Neural progenitor cell (in vitro differentiated cells): Measurements from ENCODE around the gene DNM2. TPM values are rescaled to one million over a fixed set of nuclear protein-coding genes. Genes with fewer than 3 reads are reported as not detected.

Experiments
- DNase-seq: peaks from one replicate; pipeline ENCODE4 v3.0.0-alpha.2; 2016; ENCODE audit warnings: low spot score
- H2AFZ ChIP-seq: fragments of 200-600 bp; sonication (generic); replicated peaks from 2 replicates; pipeline ENCODE4 v1.6.1; 2016; ENCODE audit warnings: antibody characterized with exemption
- H3F3A ChIP-seq: fragments of 200-600 bp; sonication (generic); 2 replicates; pipeline ENCODE4 v1.6.1; 2016; ENCODE audit warnings: antibody characterized with exemption, low read depth
- H3K27ac ChIP-seq: fragments of 200-600 bp; sonication (generic); 2 replicates; pipeline ENCODE4 v1.5.1; 2016; ENCODE audit warnings: mild to moderate bottlenecking
- H3K27me3 ChIP-seq: fragments of 200-600 bp; sonication (generic); 2 replicates; pipeline ENCODE4 v1.6.1; 2016; ENCODE audit warnings: mild to moderate bottlenecking, moderate library complexity
- H3K36me3 ChIP-seq: fragments of 200-600 bp; sonication (generic); 2 replicates; pipeline ENCODE4 v1.5.1; 2016
- H3K4me1 ChIP-seq: fragments of 200-600 bp; sonication (generic); 2 replicates; pipeline ENCODE4 v1.6.1; 2016; ENCODE audit warnings: mixed run types
- H3K4me2 ChIP-seq: fragments of 200-600 bp; sonication (generic); 2 replicates; pipeline ENCODE4 v1.6.1; 2016
- H3K4me3 ChIP-seq: fragments of 200-600 bp; sonication (generic); 2 replicates; pipeline ENCODE4 v1.5.1; 2016
- H3K79me2 ChIP-seq: fragments of 200-600 bp; sonication (generic); 2 replicates; pipeline ENCODE4 v1.6.1; 2016; ENCODE audit warnings: low read depth
- H3K9ac ChIP-seq: fragments of 200-600 bp; sonication (generic); 2 replicates; pipeline ENCODE4 v1.6.1; 2016
- H3K9me3 ChIP-seq: fragments of 200-600 bp; sonication (generic); 2 replicates; pipeline ENCODE4 v1.5.1; 2016; ENCODE audit warnings: low read depth
- H4K20me1 ChIP-seq: fragments of 200-600 bp; sonication (generic); 2 replicates; pipeline ENCODE4 v1.6.1; 2016; ENCODE audit warnings: low read depth
- H3K27ac Mint-ChIP-seq: 3 replicates; pipeline ENCODE4 v1.8.0; 2021; ENCODE audit warnings: mixed read lengths
- H3K27me3 Mint-ChIP-seq: 2 replicates; pipeline ENCODE4 v1.8.0; 2022; ENCODE audit warnings: low read depth, mild to moderate bottlenecking, inconsistent platforms, moderate library complexity, mixed read lengths; ENCODE audit not compliant: insufficient read depth
- H3K36me3 Mint-ChIP-seq: 3 replicates; pipeline ENCODE4 v1.8.0; 2021; ENCODE audit warnings: mixed read lengths
- H3K4me1 Mint-ChIP-seq: 3 replicates; pipeline ENCODE4 v1.8.0; 2021; ENCODE audit warnings: mixed read lengths
- H3K4me3 Mint-ChIP-seq: 3 replicates; pipeline ENCODE4 v1.8.0; 2021; ENCODE audit warnings: mild to moderate bottlenecking, moderate library complexity, mixed read lengths
- H3K9me3 Mint-ChIP-seq: 3 replicates; pipeline ENCODE4 v1.8.0; 2020; ENCODE audit warnings: mixed read lengths
- EZH2 ChIP-seq: fragments of 200-600 bp; sonication (generic); IDR thresholded peaks from 2 replicates; pipeline ENCODE4 v1.6.1; 2017; ENCODE audit warnings: antibody characterized with exemption, mild to moderate bottlenecking, moderate library complexity
- EZH2phosphoT487 ChIP-seq: fragments of 200-600 bp; sonication (generic); IDR thresholded peaks from 2 replicates; pipeline ENCODE4 v1.6.1; 2017; ENCODE audit warnings: antibody characterized with exemption
- total RNA-seq: library from RNA; depleted of rRNA; stranded (reverse); fragments of >200 nt; gene quantifications from 2 replicates; pipeline ENCODE4 v1.2.3, GENCODE V29; 2015; ENCODE audit warnings: low replicate concordance
- TF ChIP-seq, protein P1 (sequence below): fragments of 200-600 bp; sonication (generic); IDR thresholded peaks from 2 replicates; pipeline ENCODE4 v1.5.1; 2017; ENCODE audit warnings: antibody characterized with exemption, mild to moderate bottlenecking

The DNM2 gene
- total RNA-seq, 1 donor from 2014 or later, result 49.9 TPM

DNA sequence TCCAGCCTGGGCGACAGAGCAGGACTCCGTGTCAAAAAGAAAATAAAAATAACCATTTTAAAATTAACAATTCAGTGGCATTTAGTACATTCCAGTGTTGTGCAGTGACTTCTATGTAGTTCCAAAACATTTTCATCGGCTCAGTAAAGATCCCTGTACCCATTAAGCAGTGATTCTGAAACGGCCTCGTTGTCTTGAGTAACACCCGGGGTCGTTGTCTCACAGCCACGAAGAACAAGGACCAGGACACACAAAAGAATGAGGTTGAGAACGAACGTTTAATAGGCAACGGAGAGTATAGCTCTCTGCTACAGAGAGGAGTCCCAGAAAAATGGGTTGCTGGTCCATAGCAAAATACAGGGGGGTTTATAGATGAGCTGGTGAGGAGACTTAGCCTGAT is 120.5 kb downstream of the DNM2 start:
- H3F3A ChIP-seq, result peaks cover 26% of the 10 kb centered on the region
- DNase-seq, result no peak
- H3K4me2 ChIP-seq, result no peak overlapping the region
- H3K4me1 Mint-ChIP-seq, result peaks cover 14% of the 10 kb centered on the region
- H3K36me3 ChIP-seq, result no peaks in the 10 kb centered on the region
- H3K4me3 Mint-ChIP-seq, result no peak overlapping the region
- H3K27ac ChIP-seq, result no peak overlapping the region
- no peak overlapping the region for H3K9ac ChIP-seq
- H3K27ac Mint-ChIP-seq, result peak overlapping the region; percentile 86
- H3K9me3 Mint-ChIP-seq, result peaks cover 2% of the 10 kb centered on the region
- H3K79me2 ChIP-seq, result no peaks in the 10 kb centered on the region
- H2AFZ ChIP-seq, result no peak overlapping the region
- peaks cover 5% of the 10 kb centered on the region for H3K36me3 Mint-ChIP-seq
- peaks cover 4% of the 10 kb centered on the region for H3K27me3 Mint-ChIP-seq
- no peak overlapping the region for H3K4me3 ChIP-seq
- H3K4me1 ChIP-seq, result no peaks in the 10 kb centered on the region
- H4K20me1 ChIP-seq, result no peaks in the 10 kb centered on the region
- TF ChIP-seq EZH2phosphoT487 (no peak), EZH2 (no peak)
- TF ChIP-seq, protein P1, sequence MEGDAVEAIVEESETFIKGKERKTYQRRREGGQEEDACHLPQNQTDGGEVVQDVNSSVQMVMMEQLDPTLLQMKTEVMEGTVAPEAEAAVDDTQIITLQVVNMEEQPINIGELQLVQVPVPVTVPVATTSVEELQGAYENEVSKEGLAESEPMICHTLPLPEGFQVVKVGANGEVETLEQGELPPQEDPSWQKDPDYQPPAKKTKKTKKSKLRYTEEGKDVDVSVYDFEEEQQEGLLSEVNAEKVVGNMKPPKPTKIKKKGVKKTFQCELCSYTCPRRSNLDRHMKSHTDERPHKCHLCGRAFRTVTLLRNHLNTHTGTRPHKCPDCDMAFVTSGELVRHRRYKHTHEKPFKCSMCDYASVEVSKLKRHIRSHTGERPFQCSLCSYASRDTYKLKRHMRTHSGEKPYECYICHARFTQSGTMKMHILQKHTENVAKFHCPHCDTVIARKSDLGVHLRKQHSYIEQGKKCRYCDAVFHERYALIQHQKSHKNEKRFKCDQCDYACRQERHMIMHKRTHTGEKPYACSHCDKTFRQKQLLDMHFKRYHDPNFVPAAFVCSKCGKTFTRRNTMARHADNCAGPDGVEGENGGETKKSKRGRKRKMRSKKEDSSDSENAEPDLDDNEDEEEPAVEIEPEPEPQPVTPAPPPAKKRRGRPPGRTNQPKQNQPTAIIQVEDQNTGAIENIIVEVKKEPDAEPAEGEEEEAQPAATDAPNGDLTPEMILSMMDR, result no peak
- no peaks in the 10 kb centered on the region for H3K9me3 ChIP-seq
- no peaks in the 10 kb centered on the region for H3K27me3 ChIP-seq

DNA sequence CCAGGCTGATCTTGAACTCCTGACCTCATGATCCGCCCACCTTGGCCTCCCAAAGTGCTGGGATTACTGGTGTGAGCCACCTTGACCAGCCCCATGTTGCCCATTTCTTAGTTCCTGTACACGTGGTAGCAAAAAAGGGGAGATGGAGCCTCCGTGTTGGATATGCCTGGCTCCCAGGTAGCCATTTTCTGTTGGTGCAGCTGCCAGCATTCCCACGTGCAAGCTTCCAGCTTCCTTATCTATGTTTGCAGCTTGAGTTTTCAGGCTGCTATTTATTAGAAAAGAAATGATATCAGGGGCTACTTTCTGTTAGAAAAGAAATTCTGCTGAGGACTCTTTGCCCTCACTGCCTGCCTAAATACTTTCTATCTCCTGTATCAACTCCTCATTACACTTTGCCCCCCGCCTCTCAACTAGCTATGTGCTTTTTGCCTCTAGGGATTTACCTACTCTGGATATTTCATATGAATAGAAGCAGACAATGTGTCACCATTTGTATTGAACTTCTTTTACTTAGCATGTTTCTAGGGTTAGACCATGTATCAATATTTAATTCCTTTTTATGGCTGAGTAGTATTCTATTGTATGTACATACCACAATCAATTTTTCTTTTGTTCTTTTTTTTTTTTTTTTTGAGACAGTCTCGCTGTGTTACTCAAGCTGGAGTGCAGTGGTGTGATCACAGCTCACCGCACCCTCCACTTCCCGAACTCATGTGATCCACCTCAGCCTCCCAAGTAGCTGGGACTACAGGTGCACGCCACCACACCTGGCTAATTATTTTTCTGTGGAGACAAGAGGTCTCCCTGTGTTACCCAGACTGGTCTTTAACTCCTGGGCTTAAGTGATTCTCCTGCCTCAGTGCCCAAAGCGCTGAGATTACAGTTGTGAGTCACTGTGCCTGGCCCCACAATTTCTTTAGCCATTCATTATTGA is 121.5 kb downstream of the DNM2 start:
- Histone ChIP-seq H3K4me2 (no peak overlapping the region), H3F3A (peaks cover 22% of the 10 kb centered on the region), H3K27me3 (no peaks in the 10 kb centered on the region), H3K9me3 (no peaks in the 10 kb centered on the region), H4K20me1 (no peaks in the 10 kb centered on the region), H2AFZ (no peak overlapping the region), H3K9ac (no peak overlapping the region), H3K27ac (no peak overlapping the region), H3K4me1 (no peaks in the 10 kb centered on the region), H3K36me3 (no peaks in the 10 kb centered on the region), H3K79me2 (no peaks in the 10 kb centered on the region), H3K4me3 (no peak overlapping the region)
- H3K36me3 Mint-ChIP-seq, result peaks cover 5% of the 10 kb centered on the region
- TF ChIP-seq, protein P1, result no peak
- no peak for TF ChIP-seq EZH2phosphoT487
- TF ChIP-seq EZH2, result no peak
- no peak overlapping the region for H3K27ac Mint-ChIP-seq
- no peak for DNase-seq
- H3K4me1 Mint-ChIP-seq, result peaks cover 14% of the 10 kb centered on the region
- H3K9me3 Mint-ChIP-seq, result peaks cover 2% of the 10 kb centered on the region
- peaks cover 4% of the 10 kb centered on the region for H3K27me3 Mint-ChIP-seq
- peak overlapping the region; percentile 4 for H3K4me3 Mint-ChIP-seq

DNA sequence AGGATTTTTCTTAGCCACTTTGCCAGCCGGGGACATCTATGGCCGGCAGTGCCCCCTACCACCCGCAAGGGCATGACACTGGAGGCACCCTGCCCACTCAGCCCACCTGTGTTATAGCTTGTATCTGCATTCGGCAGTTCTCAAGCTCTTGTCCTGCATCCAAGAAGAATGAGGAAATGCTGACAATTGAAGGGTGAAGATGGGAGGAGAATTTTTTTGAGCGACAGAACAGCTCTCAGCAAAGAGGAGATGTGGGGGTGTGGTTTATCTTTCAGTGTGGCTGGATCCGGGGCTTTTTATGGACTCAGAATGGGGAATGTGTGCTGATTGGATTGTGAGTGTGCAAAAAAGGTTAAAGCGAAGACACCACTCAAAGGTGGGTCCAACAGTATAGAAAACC is 124.9 kb downstream of the DNM2 start:
- H3K27ac ChIP-seq, result no peak overlapping the region
- no peak overlapping the region for H3K27ac Mint-ChIP-seq

More for the DNA sequence above, 124.9 kb downstream of the DNM2 start:
- H2AFZ ChIP-seq, result no peak overlapping the region
- H3K4me1 Mint-ChIP-seq, result no peaks in the 10 kb centered on the region
- no peaks in the 10 kb centered on the region for H3K27me3 ChIP-seq
- H4K20me1 ChIP-seq, result no peaks in the 10 kb centered on the region
- H3K36me3 ChIP-seq, result no peaks in the 10 kb centered on the region
- H3K9me3 Mint-ChIP-seq, result peaks cover 7% of the 10 kb centered on the region
- H3K4me3 ChIP-seq, result no peak overlapping the region
- H3F3A ChIP-seq, result peaks cover 3% of the 10 kb centered on the region
- H3K4me2 ChIP-seq, result no peak overlapping the region
- no peaks in the 10 kb centered on the region for H3K79me2 ChIP-seq
- TF ChIP-seq EZH2, result no peak
- TF ChIP-seq, protein P1, result no peak
- no peak for TF ChIP-seq EZH2phosphoT487
- H3K27me3 Mint-ChIP-seq, result no peaks in the 10 kb centered on the region
- H3K4me1 ChIP-seq, result no peaks in the 10 kb centered on the region
- H3K36me3 Mint-ChIP-seq, result peaks cover 2% of the 10 kb centered on the region
- no peak for DNase-seq
- no peaks in the 10 kb centered on the region for H3K9me3 ChIP-seq
- no peak overlapping the region for H3K4me3 Mint-ChIP-seq
- no peak overlapping the region for H3K9ac ChIP-seq
